Lung (tissue), 12 donors: ENCODE results near the gene MAP7D1. TPM values are rescaled to one million over a fixed set of nuclear protein-coding genes. Genes with fewer than 3 reads are reported as not detected.

ENCODE experiments used
- ATAC-seq: fragments of 200-7000 bp; cut with Tn5 transposase; one replicate; pipeline ENCODE4 v1.9.1; 2020; ENCODE audit warnings: moderate number of reproducible peaks; ENCODE audit not compliant: insufficient read depth, low FRiP score
- DNase-seq, 3 donors: peaks; one replicate each; pipeline ENCODE4 v3.0.0-alpha.2; 2013 to 2017
- H3K27ac ChIP-seq, 2 donors: one replicate each; pipeline ENCODE4 v1.5.1; 2013; ENCODE audit warnings: mild to moderate bottlenecking in 2 of 2, moderate library complexity in 2 of 2, control low read depth in 1 of 2, inconsistent platforms in 1 of 2, low read depth in 1 of 2, low read length in 1 of 2
- H3K27me3 ChIP-seq, 3 donors: one replicate each; pipeline ENCODE4 v1.5.1; 2013; ENCODE audit warnings: low read length in 2 of 3; ENCODE audit not compliant: control insufficient read depth in 3 of 3, insufficient read depth in 3 of 3
- H3K36me3 ChIP-seq, 4 donors: one replicate each; pipeline ENCODE4 v1.5.1; 2013; ENCODE audit warnings: low read length in 4 of 4, mild to moderate bottlenecking in 1 of 4, moderate library complexity in 1 of 4; ENCODE audit not compliant: control insufficient read depth in 4 of 4, insufficient read depth in 4 of 4
- H3K4me1 ChIP-seq, 5 donors: one replicate each; pipeline ENCODE4 v1.5.1; 2013; ENCODE audit warnings: low read length in 5 of 5, mild to moderate bottlenecking in 2 of 5, moderate library complexity in 1 of 5; ENCODE audit not compliant: control insufficient read depth in 5 of 5, insufficient read depth in 5 of 5
- H3K4me3 ChIP-seq: one replicate; pipeline ENCODE4 v1.5.1; 2013; ENCODE audit warnings: mild to moderate bottlenecking, control low read depth, moderate library complexity
- H3K9ac ChIP-seq, 2 donors: one replicate each; pipeline ENCODE4 v1.5.1; 2013; ENCODE audit warnings: low read length in 2 of 2, control low read depth in 1 of 2; ENCODE audit not compliant: insufficient read depth in 1 of 2
- H3K9me3 ChIP-seq, 4 donors: one replicate each; pipeline ENCODE4 v1.5.1; 2013; ENCODE audit warnings: low read length in 3 of 4, mild to moderate bottlenecking in 1 of 4, moderate library complexity in 1 of 4; ENCODE audit not compliant: control insufficient read depth in 4 of 4, insufficient read depth in 3 of 4
- CTCF ChIP-seq: IDR thresholded peaks from 2 replicates; pipeline ENCODE4 v1.5.1; 2012; ENCODE audit warnings: mild to moderate bottlenecking; ENCODE audit errors: control extremely low read depth, extremely low read depth
- WGBS, 2 donors: extraction: QIAGEN DNeasy Blood & Tissue Kit; methylation state at CpG; one replicate each; pipeline ENCODE4 v1.1.7; 2013; 5-methylcytosine and 5-hydroxymethylcytosine counted together
- polyA plus RNA-seq, 2 donors: library from polyadenylated mRNA; stranded (reverse); fragments of 200-250 nt; gene quantifications; one replicate each; pipeline ENCODE4 v1.2.1, GENCODE V29; 2013
- total RNA-seq, 2 donors: library from RNA; depleted of rRNA in 1 of 2; stranded (reverse); fragments of >200 nt in 1 of 2; gene quantifications; one replicate each; pipeline ENCODE4 v1.2.1, GENCODE V29; 2014 to 2021
- donor health status: control.
- donor health status: control.
- donor health status: Bipolar disorder and iron deficiency.
- donor health status: healthy.
- donor health status: DM: yes; HTN: yes; CAD: no.

Gene MAP7D1
- total and polyA plus RNA-seq, 4 donors = 47.3 to 140 (median 78.5) TPM

GRCh38 chr1:36154335-36154734, 1.6 kb upstream of the MAP7D1 start:
- TF ChIP-seq CTCF = no peak
- no peak overlapping the region for H3K9ac ChIP-seq
- 95 to 96% methylated on average over 6 of the region's 6 CpGs for WGBS, 2 donors
- H3K27ac ChIP-seq = peak overlapping the region in 1 of 2 donors; percentile 99
- H3K9me3 ChIP-seq = no peaks in the 10 kb centered on the region
- no peaks in the 10 kb centered on the region for H3K27me3 ChIP-seq
- H3K36me3 ChIP-seq = no peaks in the 10 kb centered on the region
- H3K4me1 ChIP-seq = peaks cover 7 to 45% (median 20%) of the 10 kb centered on the region in 5 donors
- no peak overlapping the region for H3K4me3 ChIP-seq
- no peak for ATAC-seq
- no peak for DNase-seq

GRCh38 chr1:36154765-36155407, 1.1 kb upstream of the MAP7D1 start:
- WGBS, 2 donors = 46 to 51% methylated on average over 5 to 6 of the region's 6 CpGs
- TF ChIP-seq CTCF = no peak

GRCh38 chr1:36156329-36157114, 562 bp downstream of the MAP7D1 start:
- Histone ChIP-seq H3K4me3 (peak overlapping the region; percentile 62), H3K9me3 (no peaks in the 10 kb centered on the region), H3K4me1 (peaks cover 11 to 49% (median 20%) of the 10 kb centered on the region in 5 donors), H3K36me3 (peaks cover 0 to 4% (median 0%) of the 10 kb centered on the region in 4 donors), H3K9ac (peak overlapping the region; percentile 13 to 56), H3K27ac (peak overlapping the region; percentile 98 to 99), H3K27me3 (no peaks in the 10 kb centered on the region)
- DNase-seq = peak; percentile 90 to 94 (median 91)
- 0% methylated on average over 53 to 69 of the region's 69 CpGs for WGBS, 2 donors
- ATAC-seq = peak; percentile 10
- no peak for TF ChIP-seq CTCF

More at GRCh38 chr1:36154765-36155407, 1.1 kb upstream of the MAP7D1 start:
- Histone ChIP-seq H3K4me1 (peaks cover 5 to 48% (median 20%) of the 10 kb centered on the region in 5 donors), H3K4me3 (peak overlapping the region; percentile 55), H3K9ac (peak overlapping the region; percentile 97 to 98), H3K27me3 (no peaks in the 10 kb centered on the region), H3K36me3 (peaks cover 0 to 4% (median 0%) of the 10 kb centered on the region in 4 donors), H3K27ac (peak overlapping the region; percentile 98 to 99), H3K9me3 (no peaks in the 10 kb centered on the region)
- DNase-seq = peak; percentile 53 to 64 (median 55)
- ATAC-seq = no peak
